D721Med (cell line): ENCODE data around the gene CHMP6.

Experiments
- DNase-seq: peaks from one replicate; pipeline ENCODE4 v3.0.0; 2011; ENCODE audit warnings: low spot score; ENCODE audit not compliant: insufficient read length
- FAIRE-seq: peaks from 2 replicates; lab custom pipeline; 2011; peaks lifted over from hg19 to GRCh38; lab: Jason Lieb, UNC
- TF ChIP-seq, protein P1 (sequence below): IDR thresholded peaks from 2 replicates; pipeline ENCODE4 v1.5.1; 2012; ENCODE audit warnings: mild to moderate bottlenecking, control low read depth; ENCODE audit not compliant: insufficient read depth; ENCODE audit errors: missing control alignments

CHMP6 gene

GRCh38 chr17:80951121-80952090, 40.2 kb upstream of the CHMP6 start:
- TF ChIP-seq, protein P1, sequence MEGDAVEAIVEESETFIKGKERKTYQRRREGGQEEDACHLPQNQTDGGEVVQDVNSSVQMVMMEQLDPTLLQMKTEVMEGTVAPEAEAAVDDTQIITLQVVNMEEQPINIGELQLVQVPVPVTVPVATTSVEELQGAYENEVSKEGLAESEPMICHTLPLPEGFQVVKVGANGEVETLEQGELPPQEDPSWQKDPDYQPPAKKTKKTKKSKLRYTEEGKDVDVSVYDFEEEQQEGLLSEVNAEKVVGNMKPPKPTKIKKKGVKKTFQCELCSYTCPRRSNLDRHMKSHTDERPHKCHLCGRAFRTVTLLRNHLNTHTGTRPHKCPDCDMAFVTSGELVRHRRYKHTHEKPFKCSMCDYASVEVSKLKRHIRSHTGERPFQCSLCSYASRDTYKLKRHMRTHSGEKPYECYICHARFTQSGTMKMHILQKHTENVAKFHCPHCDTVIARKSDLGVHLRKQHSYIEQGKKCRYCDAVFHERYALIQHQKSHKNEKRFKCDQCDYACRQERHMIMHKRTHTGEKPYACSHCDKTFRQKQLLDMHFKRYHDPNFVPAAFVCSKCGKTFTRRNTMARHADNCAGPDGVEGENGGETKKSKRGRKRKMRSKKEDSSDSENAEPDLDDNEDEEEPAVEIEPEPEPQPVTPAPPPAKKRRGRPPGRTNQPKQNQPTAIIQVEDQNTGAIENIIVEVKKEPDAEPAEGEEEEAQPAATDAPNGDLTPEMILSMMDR = no peak
- FAIRE-seq = no peak
- no peak for DNase-seq

- no peak for FAIRE-seq
- TF ChIP-seq, protein P1 = no peak
- no peak for DNase-seq
Measured at GRCh38 chr17:80952291-80952690, 39.4 kb upstream of the CHMP6 start.

GRCh38 chr17:80953471-80954315, 37.9 kb upstream of the CHMP6 start:
- TF ChIP-seq, protein P1 = no peak

DNA sequence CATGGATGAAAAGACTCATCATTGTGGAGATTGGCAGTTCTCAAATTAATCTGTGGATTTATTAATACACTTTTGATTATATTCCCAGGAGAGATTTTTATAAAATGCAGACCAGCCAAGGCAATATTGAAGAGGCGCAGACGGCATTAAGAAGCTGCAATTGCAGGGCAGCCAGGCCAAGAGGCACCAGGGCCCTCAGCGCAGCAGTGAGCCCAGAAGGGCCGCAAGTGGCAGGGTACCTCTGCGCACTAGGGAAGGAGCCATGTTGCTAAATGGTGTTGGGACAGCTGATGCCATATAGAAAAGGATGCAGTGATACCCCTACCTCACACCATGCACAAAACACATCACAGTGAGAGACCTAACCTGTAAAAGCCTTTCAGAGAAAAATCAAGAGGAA, 36.6 kb upstream of the CHMP6 start:
- FAIRE-seq (no peak), DNase-seq (no peak)
- TF ChIP-seq, protein P1 = no peak

More at GRCh38 chr17:80953471-80954315, 37.9 kb upstream of the CHMP6 start:
- FAIRE-seq (no peak), DNase-seq (no peak)

GRCh38 chr17:80955671-80956280, 35.9 kb upstream of the CHMP6 start:
- TF ChIP-seq, protein P1 = no peak
- no peak for FAIRE-seq

DNA sequence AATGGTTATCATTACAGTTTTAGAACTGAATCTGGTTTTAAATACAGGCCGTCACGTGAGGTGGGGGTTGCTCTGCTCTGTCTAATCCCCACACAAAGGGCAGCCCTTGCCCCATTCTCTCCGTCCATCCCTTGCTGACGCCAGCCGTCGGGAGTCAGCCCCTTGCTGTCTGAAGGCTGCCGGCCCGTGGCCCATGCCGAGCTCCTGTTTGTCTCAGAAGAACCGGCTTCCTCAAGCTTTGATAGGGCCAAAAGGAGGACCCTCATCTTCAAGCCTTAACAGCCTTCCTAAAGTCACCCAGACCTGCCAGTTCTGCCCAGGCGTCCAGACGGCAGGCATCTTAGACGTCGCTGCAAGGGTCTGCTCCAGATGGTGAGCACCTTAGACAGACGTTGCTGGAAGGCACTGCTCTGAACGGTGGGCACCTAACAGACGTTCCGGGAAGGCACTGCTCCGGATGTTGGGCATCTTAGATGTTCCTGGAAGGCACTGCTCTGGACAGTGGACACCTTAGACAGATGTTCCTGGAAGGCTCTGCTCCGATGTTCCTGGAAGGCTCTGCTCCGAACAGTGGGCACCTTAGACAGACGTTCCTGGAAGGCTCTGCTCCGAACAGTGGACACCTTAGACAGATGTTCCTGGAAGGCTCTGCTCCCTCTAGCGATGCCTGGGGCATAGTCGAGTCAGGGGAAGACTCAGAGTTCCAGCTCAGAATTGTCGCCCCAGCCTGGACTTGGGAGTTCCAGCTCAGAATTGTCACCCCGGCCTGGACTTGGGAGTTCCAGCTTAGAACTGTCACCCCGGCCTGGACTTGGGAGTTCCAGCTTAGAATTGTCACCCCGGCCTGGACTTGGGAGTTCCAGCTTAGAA, 35.1 kb upstream of the CHMP6 start:
- DNase-seq (no peak), FAIRE-seq (no peak)
- TF ChIP-seq, protein P1 = no peak

More at GRCh38 chr17:80955671-80956280, 35.9 kb upstream of the CHMP6 start:
- DNase-seq = no peak
